ENCODE measurements around the gene C20orf144. TPM values are rescaled to one million over a fixed set of nuclear protein-coding genes. Genes with fewer than 3 reads are reported as not detected.

Gene C20orf144
- total RNA-seq, 2 experiments from 2014 or later = 0.42 to 0.44 TPM

DNA sequence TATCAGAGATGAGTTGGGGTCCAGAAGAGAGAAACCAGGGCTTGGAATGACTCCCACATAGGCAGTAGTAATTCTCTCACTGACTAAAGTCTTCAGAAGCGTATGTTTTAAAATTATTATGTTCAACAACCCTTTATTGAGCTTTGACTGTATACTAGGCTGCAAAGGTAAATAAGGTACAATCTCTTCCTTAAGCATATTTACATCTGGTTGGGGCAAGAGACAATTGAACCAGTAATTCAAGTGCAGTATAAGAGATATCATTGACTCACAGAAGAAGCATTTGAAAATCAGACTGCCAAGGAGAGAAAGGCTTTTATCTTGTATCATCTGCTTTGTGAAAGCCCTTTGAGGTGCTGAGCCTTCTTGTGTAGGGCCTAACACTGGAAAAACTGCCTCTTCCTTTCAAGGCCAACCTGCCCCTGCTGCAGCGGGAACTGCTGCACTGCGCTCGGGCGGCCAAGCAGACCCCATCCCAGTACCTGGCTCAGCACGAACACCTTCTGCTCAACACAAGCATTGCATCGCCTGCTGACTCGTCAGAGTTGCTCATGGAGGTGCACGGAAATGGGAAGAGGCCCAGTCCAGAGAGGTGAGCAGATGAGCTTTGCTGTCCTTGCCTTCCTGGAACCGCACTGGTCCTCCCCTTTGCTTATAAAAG is 39.3 kb upstream of the C20orf144 start:
- no TSS peak for BruUV-seq (replicated peaks)
- Histone ChIP-seq H3K9me3 (ENCODE audit: low read length) (no peaks in the 10 kb centered on the region), H3K36me3 (ENCODE audit: insufficient read depth, low read length) (peaks cover 95% of the 10 kb centered on the region), H4K20me1 (ENCODE audit: insufficient read depth, low read length) (no peaks in the 10 kb centered on the region), H3K9me2 (ENCODE audit: insufficient read depth, low read length) (no peaks in the 10 kb centered on the region), H3K79me2 (ENCODE audit: insufficient read depth, low read depth, low read length) (peaks cover 10% of the 10 kb centered on the region; the same call in 1 of the 2 replicates), H3K4me2 (ENCODE audit: low read length) (no peak overlapping the region), H2AFZ (ENCODE audit: low read length) (no peak overlapping the region), H3K4me3 (ENCODE audit: low read depth, low read length, poor library complexity, severe bottlenecking) (no peak overlapping the region), H3K27ac (ENCODE audit: low read depth, low read length, poor library complexity, severe bottlenecking) (no peak overlapping the region), H3K4me1 (ENCODE audit: insufficient read depth, low read length, poor library complexity, severe bottlenecking) (peaks cover 20% of the 10 kb centered on the region)
- DNase-seq (ENCODE audit: low spot score) = no peak
- TF ChIP-seq EZH2phosphoT487 (IDR thresholded peaks at IDR 0.05; ENCODE audit: borderline replicate concordance, low read depth, low read length) = no peak
- TF ChIP-seq, protein P1, sequence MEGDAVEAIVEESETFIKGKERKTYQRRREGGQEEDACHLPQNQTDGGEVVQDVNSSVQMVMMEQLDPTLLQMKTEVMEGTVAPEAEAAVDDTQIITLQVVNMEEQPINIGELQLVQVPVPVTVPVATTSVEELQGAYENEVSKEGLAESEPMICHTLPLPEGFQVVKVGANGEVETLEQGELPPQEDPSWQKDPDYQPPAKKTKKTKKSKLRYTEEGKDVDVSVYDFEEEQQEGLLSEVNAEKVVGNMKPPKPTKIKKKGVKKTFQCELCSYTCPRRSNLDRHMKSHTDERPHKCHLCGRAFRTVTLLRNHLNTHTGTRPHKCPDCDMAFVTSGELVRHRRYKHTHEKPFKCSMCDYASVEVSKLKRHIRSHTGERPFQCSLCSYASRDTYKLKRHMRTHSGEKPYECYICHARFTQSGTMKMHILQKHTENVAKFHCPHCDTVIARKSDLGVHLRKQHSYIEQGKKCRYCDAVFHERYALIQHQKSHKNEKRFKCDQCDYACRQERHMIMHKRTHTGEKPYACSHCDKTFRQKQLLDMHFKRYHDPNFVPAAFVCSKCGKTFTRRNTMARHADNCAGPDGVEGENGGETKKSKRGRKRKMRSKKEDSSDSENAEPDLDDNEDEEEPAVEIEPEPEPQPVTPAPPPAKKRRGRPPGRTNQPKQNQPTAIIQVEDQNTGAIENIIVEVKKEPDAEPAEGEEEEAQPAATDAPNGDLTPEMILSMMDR (conservative IDR thresholded peaks at IDR 0.05; ENCODE audit: low read length) = no peak
- POLR2A ChIA-PET = interaction anchor here (1.0 to 1.3 kb wide), 3 partner anchors 13 to 53 kb away, joined by 3 read pairs; no protein-coding TSS in a partner anchor
- CTCF ChIA-PET (ENCODE audit: unreplicated experiment) = interaction anchor here (0.9 kb wide), 1 partner anchor 44 kb away, joined by 4 read pairs; no protein-coding TSS in a partner anchor
- intact Hi-C loops (cut with micrococcal nuclease; ENCODE audit: unreplicated experiment) = no loop called here

DNA sequence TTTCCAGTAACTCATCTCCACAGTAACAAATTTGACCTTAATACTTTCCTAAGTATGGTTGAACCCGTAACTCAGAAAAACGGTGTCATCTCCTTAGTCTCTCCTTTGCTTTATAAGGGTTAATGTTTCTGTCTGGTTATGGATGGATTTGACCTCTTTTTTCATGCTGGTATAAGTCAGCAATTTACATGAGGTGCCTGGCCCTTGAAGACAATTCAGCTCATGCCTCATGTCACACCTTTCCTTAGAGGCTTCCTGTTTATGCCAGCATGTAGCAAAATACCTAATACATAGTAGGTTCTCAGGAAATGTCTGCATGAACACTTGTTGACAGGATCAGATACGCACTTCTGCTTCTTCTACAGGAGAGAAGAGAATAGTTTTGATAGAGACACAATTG is 37.7 kb upstream of the C20orf144 start:
- peaks cover 10% of the 10 kb centered on the region; the same call in 1 of the 2 replicates for H3K79me2 ChIP-seq (ENCODE audit: insufficient read depth, low read depth, low read length)
- H3K9me3 ChIP-seq (ENCODE audit: low read length) = no peaks in the 10 kb centered on the region
- no peak overlapping the region for H3K4me3 ChIP-seq (ENCODE audit: low read depth, low read length, poor library complexity, severe bottlenecking)
- no peak for DNase-seq (ENCODE audit: low spot score)
- H3K27ac ChIP-seq (ENCODE audit: low read depth, low read length, poor library complexity, severe bottlenecking) = no peak overlapping the region
- CTCF ChIA-PET (ENCODE audit: unreplicated experiment) = no interaction called here
- intact Hi-C loops (cut with micrococcal nuclease; ENCODE audit: unreplicated experiment) = no loop called here
- POLR2A ChIA-PET = no interaction called here
- TF ChIP-seq, protein P1 (conservative IDR thresholded peaks at IDR 0.05; ENCODE audit: low read length) = no peak
- TF ChIP-seq EZH2phosphoT487 (IDR thresholded peaks at IDR 0.05; ENCODE audit: borderline replicate concordance, low read depth, low read length) = no peak
- BruUV-seq (replicated peaks) = no TSS peak
- H4K20me1 ChIP-seq (ENCODE audit: insufficient read depth, low read length) = no peaks in the 10 kb centered on the region
- H3K36me3 ChIP-seq (ENCODE audit: insufficient read depth, low read length) = peaks cover 97% of the 10 kb centered on the region
- no peaks in the 10 kb centered on the region for H3K9me2 ChIP-seq (ENCODE audit: insufficient read depth, low read length)
- H3K4me2 ChIP-seq (ENCODE audit: low read length) = no peak overlapping the region
- H3K4me1 ChIP-seq (ENCODE audit: insufficient read depth, low read length, poor library complexity, severe bottlenecking) = peaks cover 20% of the 10 kb centered on the region
- H2AFZ ChIP-seq (ENCODE audit: low read length) = no peak overlapping the region

DNA sequence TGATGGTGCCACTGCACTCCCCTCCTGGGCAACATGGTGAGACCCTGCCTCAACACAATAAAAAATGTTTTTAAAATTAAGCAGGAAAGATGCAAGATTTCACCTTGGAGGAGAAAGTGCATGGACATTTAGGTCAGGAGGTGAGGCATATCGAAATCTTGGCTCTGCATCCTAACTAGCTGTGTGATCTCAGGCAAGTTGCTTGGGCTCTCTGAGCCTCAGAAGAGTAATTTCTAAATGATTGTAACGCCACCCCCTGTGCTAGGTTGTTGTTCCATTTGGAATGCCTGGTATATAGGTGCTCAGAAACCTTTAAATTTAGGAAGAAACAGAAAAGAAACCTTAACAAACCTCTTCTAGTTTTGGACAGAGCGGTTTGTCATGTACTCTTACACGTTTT is 35.9 kb upstream of the C20orf144 start:
- Histone ChIP-seq H4K20me1 (ENCODE audit: insufficient read depth, low read length) (no peaks in the 10 kb centered on the region), H3K9me3 (ENCODE audit: low read length) (no peaks in the 10 kb centered on the region), H3K36me3 (ENCODE audit: insufficient read depth, low read length) (peaks cover 98% of the 10 kb centered on the region), H3K4me1 (ENCODE audit: insufficient read depth, low read length, poor library complexity, severe bottlenecking) (peaks cover 13% of the 10 kb centered on the region), H2AFZ (ENCODE audit: low read length) (no peak overlapping the region), H3K27ac (ENCODE audit: low read depth, low read length, poor library complexity, severe bottlenecking) (no peak overlapping the region), H3K9me2 (ENCODE audit: insufficient read depth, low read length) (no peaks in the 10 kb centered on the region), H3K4me2 (ENCODE audit: low read length) (no peak overlapping the region), H3K4me3 (ENCODE audit: low read depth, low read length, poor library complexity, severe bottlenecking) (no peak overlapping the region), H3K79me2 (ENCODE audit: insufficient read depth, low read depth, low read length) (0 out of 2 replicates have a peak, but pooled peaks cover 6% of the 10 kb centered on the region)
- BruUV-seq (replicated peaks) = no TSS peak
- POLR2A ChIA-PET = no interaction called here
- intact Hi-C loops (cut with micrococcal nuclease; ENCODE audit: unreplicated experiment) = no loop called here
- CTCF ChIA-PET (ENCODE audit: unreplicated experiment) = no interaction called here
- no peak for DNase-seq (ENCODE audit: low spot score)
- TF ChIP-seq, protein P1 (conservative IDR thresholded peaks at IDR 0.05; ENCODE audit: low read length) = no peak
- TF ChIP-seq EZH2phosphoT487 (IDR thresholded peaks at IDR 0.05; ENCODE audit: borderline replicate concordance, low read depth, low read length) = no peak
